Glomerular visceral epithelial cell (primary cell): ENCODE data around the gene HOXD10.
A peak's percentile ranks its signal among the peaks of the same experiment; 100 is the strongest.

Experiments
- DNase-seq: peaks from one replicate; pipeline ENCODE4 v3.0.0-alpha.2; 2016; ENCODE audit errors: extremely low spot score

Gene HOXD10

DNA sequence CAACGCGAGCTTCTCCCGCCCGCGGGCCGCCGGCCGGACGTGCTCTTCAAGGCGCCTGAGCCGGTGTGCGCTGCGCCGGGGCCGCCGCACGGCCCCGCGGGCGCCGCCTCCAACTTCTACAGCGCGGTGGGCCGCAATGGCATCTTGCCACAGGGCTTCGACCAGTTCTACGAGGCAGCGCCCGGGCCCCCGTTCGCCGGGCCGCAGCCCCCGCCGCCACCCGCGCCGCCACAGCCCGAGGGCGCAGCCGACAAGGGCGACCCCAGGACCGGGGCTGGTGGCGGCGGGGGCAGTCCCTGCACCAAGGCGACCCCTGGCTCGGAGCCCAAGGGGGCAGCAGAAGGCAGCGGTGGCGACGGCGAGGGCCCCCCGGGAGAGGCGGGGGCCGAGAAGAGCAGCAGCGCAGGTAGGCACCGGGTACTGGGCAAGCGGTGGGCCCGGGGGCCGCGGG, 8.8 kb upstream of the HOXD10 start:
- no peak for DNase-seq

DNA sequence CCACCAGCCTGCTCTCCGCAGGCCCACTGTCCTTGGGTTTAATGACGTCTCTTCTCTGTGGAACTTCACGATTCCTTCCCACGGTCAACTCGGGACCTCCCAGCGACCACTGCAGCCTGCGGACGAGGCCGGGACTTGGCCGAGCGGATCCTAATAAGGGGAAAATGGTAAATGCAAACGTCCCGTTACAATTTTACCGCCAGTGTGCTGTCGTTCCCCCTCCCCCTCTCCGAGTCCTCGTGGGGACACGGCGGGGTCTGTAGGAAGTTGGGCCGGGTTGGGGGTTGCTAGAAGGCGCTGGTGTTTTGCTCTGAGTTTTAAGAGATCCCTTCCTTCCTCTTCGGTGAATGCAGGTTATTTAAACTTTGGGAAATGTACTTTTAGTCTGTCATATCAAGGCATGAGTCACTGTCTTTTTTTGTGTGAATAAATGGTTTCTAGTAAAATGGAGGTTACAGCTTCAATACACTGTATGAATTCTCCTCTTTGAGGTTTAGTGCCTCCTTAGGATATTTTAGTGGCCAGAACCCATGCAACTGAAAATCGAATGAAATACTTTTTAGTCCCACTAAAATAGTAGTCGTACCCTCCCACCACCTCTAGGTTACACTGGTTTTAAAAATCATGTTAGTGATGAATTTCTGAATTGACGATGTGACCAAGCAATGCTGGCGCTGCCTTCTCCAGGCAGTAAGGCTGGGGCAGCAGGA, 7.2 kb upstream of the HOXD10 start:
- no peak for DNase-seq

DNA sequence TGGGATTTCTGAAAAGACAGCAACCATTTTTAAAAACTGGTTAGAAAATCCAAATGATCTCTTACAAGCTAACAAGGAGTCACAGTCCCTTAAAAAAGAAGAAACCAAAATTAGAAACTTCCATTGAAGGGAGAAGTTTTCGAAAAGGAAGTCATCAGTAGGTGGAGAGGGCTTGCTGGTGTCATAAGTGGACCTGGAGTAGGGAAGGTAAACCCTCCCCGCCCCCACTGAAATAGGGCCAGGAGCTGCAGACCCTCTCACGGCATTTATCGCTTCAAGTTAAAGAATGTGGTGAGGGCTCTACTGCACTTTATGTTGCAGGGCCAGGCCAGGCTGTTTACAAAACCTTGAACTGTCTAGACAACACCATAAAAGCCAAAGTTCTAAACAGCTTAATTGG, 6.6 kb upstream of the HOXD10 start:
- DNase-seq = no peak

DNA sequence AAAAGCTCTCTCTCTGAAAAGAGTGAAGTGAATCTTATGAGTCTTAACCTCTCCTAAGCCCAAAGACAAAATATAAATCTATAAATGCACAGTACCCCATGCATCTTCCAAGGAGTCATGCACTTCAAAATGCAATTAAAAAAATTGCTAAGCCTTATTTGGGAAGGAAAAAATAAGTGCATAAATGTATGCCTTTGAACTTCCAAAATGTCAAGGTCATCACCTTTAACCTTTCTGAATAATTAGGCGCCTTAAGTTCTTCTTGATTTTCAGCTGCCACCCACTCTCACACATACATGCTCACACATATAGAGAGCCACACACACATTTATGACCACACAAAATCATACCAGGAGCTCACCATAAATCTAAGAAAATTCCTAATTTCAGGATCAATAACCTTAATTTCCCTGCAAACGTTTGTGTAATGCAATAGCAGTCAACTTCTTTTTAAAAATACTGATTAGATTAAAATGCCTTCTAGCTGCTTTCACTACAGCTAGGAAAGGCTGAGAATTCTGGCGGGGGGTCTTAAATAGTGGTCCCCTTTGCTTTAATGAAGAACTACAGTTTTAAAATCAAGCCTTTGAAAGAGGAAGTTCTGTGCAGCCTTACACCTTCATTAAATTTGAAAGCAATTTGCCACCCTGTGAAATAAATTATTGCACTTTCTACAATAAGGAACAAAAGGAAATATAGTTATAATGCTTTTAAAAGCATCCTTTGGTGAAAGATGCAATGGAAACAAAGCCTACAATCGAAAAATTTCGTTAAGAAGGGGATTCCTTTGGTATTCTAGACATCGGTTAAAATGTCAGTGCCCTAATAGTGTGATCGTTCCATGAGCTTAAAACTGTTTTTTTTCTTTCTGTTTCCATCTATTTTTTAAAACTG, 5.9 kb upstream of the HOXD10 start:
- DNase-seq = no peak

DNA sequence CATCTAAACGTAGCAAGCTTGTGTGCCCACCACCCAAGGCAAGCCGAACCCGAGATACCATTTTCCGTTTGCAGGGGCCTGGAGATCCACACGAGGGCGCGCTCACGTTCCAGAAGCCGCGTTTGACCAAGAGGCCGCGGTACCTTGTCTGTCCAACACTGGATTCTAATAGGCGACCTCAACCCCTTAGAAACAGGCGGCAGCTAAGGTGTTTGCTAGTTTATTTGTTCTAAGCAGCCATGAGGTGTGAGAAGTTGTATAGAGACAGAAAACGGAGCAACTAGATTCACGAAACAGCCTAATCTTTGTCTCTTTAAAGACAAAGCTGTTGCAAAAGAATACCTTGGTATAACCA, 5.3 kb upstream of the HOXD10 start:
- DNase-seq = peak; percentile 59

DNA sequence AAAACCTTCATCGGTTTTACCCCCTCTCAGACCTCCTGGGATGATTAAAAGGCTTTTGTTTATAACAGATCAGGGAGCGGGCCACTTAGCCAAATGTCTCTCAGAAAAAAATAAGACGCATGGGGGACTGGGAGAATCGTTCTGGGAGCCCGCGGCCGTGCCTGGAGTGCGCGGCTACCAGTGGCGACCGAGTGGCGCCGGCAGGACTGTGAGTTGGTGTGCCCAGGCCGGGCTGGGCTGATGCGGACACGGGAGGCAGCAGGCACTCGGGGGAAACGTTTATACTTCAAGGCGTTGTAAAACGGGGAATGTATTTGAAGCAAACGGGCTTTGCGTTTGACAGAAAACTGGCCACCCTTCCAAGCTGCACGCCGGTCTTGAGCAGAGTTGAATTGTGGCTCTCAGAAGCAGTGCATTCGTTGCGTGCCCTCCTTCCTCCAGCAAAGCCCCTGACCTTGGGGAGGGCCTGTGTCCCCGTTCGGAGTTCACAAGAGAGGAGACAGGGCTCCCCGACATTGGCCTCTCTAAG, 4.7 kb upstream of the HOXD10 start:
- DNase-seq = no peak

DNA sequence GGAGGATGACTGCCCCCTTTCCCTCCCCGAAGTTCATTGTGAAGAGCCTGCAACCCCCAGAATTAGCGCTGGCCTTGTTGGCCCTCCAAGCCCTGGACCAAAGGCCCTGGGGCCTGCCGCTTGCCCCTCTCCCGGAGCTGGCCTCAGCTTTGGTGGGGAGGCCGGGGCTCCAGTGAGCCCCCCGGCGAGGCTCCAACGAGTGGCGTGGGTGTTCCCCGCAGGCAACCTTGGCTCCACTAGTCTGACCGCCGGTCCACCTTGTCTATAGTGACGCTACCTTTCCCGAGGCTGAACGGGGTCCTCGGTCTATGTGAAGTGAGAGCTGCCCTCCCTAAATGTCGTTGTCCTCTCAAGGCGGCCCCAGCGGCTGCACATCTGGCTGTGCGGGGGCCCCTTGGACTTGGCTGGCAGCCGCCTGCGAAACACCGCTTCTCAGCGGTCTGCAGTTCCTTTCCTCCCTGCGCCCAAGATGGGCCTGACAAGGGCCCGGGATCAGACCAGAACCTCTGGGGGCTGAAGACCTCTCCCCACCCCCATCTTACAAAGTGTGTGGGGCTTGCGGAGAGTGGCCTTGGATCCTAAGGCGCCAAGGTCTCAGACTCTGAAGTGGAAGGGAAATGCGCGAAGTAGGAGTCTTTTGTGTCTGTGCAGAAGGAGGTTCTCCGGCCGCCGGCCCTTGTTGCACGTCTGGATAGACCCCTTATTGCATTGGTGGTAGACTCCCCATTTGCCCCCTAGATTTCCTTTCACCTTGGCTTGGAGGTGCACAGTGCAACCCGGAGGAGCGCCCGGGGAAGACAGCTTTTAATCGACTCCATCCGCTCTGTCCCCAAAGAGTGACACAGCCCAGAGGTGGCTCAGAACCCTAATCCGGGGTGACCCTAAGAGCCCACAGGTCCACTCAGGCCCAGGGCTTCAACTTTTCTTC, 3.9 kb upstream of the HOXD10 start:
- DNase-seq = no peak

DNA sequence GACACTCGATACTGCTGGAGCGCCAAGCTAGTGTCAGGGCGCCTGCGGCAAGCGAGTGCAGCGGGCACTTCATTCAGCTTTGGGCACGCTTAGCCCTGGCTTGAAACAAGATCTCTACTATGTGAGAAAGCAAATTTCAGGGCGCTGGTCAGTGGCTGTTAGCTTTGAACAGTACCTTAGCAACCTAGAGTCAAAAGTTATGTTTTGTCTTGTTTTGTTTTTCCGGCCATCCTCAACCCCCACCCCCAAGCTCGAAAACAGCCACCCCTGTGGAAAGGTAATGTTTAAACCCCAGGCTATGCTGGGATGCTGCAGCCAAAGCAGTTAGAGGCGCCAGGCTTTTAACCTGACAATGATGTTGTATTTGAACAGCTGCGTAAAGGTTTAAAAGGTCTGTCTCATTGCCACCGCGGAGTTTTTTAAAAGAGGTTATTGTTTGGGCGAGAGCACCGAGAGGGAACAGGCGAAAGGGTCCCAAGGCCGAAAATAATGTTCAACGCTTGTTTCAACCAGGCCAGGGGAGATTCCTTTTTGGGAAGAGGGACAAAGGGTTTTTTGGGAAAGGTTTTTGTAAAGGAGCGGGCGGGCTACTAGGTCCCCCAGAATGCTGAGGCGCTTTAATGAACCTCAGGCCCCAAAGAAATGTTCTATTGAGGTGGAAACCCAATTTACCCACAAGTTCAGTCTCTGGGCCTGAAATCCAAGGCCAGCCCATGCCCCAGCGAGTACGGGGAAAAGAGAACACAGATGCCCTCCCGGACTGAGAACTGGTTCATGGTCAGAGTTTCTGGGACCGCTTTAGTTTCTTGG, 2.3 kb upstream of the HOXD10 start:
- DNase-seq = no peak

DNA sequence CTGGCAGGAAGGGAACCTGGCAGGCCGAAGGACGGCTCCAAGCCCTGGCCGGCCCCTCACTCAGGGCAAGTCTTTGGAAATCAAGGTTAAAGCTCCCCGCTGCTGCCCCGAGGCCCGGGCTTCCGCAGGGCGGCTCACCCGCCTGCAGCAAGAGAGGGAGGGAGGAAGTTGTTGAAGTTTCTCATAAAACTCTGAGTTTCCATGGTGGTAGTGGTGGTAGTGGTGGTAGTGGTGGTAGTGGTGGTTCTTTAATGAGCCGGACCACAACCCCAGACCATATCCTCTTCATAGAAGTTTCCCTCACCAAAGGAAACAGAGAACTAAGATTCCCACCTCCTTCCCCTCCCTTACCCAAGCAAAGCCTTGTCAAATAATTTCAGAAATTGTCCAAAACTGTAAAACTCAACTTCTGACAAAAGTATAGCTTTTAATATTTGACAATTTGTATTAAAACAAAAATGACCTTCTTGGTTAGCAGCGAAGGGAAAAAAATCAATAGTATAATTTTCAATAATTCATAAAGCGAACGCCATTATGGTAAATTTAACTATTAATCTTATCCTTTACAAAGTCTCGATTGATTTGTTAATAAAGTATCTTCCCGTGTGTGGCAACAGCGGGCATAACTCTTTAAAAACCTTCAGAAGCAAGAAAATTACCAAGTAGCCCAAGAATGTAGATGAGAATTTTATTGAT, 1.5 kb upstream of the HOXD10 start:
- DNase-seq = no peak

DNA sequence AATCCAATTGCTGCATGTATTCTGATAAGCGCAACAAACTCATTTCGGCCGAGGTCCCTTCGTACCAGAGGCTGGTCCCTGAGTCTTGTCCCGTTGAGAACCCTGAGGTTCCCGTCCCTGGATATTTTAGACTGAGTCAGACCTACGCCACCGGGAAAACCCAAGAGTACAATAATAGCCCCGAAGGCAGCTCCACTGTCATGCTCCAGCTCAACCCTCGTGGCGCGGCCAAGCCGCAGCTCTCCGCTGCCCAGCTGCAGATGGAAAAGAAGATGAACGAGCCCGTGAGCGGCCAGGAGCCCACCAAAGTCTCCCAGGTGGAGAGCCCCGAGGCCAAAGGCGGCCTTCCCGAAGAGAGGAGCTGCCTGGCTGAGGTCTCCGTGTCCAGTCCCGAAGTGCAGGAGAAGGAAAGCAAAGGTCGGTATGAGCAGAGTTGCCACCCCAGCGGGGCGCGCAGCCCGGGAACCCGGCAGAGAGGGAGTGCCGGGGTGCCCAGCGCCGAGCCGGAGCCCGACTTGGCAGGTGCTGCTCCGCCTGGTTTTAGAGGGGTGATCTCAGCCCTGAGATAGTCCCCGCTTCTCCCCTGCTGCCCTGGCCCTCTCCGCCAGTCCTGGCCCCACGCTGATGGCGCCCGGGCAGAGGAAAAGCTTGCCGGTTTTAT, 714 bp downstream of the HOXD10 start:
- DNase-seq = no peak

DNA sequence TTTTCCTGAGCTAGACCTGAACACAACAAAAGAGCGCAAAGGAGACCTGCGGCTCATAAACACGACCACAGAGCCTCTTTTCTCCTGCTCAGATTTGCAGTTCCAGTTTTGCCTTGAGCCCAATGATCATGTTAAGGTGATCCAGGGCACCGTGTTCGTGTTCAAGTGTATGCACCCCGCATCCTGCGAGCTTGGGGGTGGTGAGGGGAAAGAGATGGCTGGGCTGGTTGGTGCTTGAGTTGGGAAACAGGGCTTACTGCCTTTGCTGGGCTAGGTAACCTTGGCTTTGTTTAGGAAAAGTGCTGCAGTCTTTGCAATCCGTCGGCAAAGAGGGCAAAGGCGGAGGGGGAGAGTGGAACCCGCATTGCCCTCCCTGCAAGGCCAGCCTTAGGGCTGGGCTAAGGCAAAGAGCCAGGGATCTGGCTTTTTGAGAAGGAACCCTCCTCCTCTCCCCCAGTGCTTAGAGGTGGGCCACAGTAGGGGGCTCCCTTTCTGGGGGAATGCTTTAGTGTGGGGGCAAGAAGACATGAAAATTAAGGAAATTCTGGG, 1.3 kb downstream of the HOXD10 start:
- DNase-seq = no peak

DNA sequence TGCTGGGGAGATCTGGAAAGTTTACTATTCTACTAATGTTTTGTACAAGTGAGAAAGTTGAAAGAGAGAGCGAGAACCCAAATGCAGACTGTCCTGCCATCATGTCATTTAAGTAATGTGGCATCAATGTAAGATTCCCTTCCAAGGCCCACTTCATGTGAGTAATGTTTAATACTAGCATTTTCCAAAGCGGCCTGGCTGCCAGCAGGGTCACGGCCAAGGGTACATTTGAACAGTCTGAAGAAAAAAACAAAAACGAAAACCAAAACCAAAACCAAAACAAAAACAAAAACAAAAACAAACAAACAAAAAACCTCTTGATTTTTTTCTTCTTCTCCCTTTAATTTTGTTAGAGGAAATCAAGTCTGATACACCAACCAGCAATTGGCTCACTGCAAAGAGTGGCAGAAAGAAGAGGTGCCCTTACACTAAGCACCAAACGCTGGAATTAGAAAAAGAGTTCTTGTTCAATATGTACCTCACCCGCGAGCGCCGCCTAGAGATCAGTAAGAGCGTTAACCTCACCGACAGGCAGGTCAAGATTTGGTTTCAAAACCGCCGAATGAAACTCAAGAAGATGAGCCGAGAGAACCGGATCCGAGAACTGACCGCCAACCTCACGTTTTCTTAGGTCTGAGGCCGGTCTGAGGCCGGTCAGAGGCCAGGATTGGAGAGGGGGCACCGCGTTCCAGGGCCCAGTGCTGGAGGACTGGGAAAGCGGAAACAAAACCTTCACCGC, 2.2 kb downstream of the HOXD10 start:
- peak; percentile 58 for DNase-seq

DNA sequence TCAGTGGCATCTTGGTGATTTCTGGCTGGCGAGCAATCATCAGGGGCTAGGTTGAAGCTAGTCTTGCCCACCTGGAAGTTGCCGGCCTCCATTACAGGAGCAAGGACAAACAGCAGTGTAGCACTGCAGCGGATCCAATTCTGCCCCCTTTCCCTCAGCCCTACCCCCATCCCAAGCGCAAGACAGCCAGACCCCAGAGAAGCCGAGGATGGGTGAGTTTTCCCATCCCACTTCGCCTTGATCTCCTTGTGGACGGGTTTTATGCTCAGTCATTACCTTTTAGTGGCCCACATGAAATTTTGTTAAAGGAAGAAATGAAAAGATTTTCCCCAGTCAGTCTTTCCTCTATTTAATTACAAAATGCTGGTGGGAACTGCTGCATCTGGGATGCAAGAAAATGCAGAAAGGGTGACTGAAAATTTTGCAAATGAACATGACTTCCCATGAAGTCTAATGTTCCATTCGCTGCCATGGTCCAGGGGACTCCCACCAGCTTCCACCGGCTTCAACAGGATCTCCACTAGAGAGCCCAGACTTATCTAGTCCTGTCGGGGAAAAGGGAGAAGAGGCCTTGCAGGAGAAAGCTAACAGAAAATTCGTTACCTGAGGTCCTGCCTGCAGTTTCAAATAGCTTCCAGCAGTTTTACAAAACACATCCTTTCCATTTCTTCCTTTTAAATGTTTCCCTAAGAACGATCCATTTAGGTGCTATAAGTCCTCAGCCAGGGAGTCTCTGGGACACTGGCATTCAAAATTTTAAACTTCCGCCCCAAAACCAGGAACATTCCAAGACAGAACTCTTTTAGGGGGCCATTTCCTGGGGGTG, 4.0 kb downstream of the HOXD10 start:
- DNase-seq = no peak

DNA sequence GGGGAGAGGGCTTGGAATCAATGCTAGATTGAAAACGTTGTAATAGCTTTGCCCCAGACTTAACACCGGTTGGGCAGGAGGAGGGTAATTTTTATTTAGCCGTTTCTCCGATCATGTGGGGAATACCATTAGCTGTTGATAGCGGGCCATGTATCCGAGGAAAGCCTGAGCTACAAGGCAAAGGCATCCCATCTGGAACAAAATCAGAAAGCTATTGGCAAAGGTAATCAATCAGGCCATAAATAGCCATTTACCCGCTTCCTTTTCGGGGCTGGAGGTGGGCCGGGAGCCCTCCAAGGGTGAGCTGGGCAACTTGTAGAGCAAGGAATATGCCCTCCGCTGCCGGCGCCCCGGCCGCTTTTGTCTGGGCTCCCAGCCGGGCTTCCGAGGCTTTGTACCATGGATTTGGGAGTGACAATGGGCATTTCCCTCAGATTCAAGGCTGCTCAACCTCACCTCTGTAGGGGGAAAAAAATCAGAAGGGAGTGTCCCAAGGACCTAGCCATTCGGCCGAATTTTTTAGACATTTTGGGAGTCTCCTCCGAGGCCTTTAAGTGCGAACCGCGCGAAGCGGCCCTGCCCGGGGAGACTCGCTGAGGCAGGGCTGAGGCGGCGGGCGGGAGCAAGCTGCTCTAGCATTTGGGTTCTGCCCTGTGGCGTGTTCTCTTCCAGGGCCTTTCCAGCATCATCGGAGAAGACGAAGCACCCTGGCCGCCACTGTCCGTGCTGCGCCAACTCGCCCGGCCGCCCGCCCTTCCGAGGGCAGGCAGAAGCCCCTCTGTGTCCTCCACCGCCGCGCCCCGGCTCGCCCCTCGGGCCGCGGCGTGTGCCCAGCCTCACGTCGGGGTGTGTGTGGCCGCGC, 4.8 kb downstream of the HOXD10 start:
- no peak for DNase-seq

DNA sequence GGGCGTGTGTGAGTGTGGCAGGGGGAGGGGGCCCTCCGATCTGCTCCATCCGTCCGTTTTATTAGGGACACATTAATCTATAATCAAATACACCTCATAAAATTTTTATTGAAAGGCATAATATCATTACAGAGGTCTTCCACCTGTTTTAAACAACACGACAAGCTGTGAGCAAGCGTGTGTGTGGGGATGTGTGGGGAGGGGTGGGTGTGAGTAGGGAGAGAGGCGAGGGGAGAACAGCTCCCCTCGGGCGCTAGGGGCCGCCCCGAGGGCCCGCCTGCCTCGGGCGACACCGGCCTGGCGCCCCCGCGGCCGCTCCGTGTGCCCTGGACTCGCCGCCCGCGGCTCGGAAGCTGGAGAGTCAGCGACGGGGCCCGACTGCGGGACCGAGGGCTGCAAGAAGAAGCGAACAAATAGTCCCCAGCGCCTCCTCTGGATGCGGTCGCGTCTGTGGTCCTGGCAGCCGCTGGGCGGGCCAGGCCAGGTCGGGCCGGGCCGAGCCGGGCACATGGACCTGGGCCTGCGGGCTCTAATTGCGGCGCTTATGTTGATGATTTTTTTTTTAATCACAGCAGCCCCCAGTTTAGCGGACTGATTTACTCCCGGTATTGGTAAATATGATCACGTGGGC, 5.6 kb downstream of the HOXD10 start:
- no peak for DNase-seq

DNA sequence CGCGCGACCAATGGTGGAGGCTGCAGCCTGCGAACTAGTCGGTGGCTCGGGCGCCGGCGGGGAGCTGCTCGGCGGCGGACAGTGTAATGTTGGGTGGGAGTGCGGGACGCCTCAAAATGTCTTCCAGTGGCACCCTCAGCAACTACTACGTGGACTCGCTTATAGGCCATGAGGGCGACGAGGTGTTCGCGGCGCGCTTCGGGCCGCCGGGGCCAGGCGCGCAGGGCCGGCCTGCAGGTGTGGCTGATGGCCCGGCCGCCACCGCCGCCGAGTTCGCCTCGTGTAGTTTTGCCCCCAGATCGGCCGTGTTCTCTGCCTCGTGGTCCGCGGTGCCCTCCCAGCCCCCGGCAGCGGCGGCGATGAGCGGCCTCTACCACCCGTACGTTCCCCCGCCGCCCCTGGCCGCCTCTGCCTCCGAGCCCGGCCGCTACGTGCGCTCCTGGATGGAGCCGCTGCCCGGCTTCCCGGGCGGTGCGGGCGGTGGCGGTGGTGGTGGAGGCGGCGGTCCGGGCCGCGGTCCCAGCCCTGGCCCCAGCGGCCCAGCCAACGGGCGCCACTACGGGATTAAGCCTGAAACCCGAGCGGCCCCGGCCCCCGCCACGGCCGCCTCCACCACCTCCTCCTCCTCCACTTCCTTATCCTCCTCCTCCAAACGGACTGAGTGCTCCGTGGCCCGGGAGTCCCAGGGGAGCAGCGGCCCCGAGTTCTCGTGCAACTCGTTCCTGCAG, 6.3 kb downstream of the HOXD10 start, which contains the start of gene HOXD9:
Gene HOXD9 (plus strand): TSS at position 37 of the 728 bp plus-strand sequence. CDS start 50 bp downstream, at position 87.
- DNase-seq = no peak
